Measurements from ENCODE around the gene SEPTIN12. TPM values are rescaled to one million over a fixed set of nuclear protein-coding genes. Genes with fewer than 3 reads are reported as not detected.

Gene SEPTIN12
- total RNA-seq, 1 donor from 2014 or later, result not detected

DNA sequence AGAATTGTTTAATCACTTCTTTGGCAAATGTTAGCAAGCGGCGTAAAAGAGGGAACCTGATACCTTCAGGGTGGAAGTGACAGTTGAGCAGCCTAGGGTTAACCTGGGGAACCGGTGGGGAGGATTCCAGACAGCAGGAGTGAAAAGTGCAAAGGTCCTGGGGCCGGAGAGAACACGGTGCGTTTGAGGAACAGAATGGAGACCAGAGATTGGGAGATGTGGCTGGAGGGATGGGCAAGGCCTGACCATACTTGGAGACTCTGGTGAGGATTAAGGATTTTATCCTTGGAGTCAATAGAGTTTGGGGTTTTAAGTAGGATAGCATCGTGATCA, 18.9 kb downstream of the SEPTIN12 start:
- Mint-ChIP-seq H3K27ac (ENCODE audit: unreplicated experiment) (peak overlapping the region; percentile 19), H3K4me1 (ENCODE audit: unreplicated experiment) (peaks cover 28% of the 10 kb centered on the region), H3K36me3 (ENCODE audit: unreplicated experiment) (no peaks in the 10 kb centered on the region), H3K9me3 (ENCODE audit: unreplicated experiment) (no peaks in the 10 kb centered on the region), H3K27me3 (ENCODE audit: unreplicated experiment) (no peaks in the 10 kb centered on the region), H3K4me3 (ENCODE audit: unreplicated experiment) (peak overlapping the region; percentile 85)
- TF ChIP-seq, protein P1, sequence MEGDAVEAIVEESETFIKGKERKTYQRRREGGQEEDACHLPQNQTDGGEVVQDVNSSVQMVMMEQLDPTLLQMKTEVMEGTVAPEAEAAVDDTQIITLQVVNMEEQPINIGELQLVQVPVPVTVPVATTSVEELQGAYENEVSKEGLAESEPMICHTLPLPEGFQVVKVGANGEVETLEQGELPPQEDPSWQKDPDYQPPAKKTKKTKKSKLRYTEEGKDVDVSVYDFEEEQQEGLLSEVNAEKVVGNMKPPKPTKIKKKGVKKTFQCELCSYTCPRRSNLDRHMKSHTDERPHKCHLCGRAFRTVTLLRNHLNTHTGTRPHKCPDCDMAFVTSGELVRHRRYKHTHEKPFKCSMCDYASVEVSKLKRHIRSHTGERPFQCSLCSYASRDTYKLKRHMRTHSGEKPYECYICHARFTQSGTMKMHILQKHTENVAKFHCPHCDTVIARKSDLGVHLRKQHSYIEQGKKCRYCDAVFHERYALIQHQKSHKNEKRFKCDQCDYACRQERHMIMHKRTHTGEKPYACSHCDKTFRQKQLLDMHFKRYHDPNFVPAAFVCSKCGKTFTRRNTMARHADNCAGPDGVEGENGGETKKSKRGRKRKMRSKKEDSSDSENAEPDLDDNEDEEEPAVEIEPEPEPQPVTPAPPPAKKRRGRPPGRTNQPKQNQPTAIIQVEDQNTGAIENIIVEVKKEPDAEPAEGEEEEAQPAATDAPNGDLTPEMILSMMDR (IDR thresholded peaks at IDR 0.05), result no peak
- DNase-seq (ENCODE audit: extremely low spot score, unreplicated experiment), result no peak

DNA sequence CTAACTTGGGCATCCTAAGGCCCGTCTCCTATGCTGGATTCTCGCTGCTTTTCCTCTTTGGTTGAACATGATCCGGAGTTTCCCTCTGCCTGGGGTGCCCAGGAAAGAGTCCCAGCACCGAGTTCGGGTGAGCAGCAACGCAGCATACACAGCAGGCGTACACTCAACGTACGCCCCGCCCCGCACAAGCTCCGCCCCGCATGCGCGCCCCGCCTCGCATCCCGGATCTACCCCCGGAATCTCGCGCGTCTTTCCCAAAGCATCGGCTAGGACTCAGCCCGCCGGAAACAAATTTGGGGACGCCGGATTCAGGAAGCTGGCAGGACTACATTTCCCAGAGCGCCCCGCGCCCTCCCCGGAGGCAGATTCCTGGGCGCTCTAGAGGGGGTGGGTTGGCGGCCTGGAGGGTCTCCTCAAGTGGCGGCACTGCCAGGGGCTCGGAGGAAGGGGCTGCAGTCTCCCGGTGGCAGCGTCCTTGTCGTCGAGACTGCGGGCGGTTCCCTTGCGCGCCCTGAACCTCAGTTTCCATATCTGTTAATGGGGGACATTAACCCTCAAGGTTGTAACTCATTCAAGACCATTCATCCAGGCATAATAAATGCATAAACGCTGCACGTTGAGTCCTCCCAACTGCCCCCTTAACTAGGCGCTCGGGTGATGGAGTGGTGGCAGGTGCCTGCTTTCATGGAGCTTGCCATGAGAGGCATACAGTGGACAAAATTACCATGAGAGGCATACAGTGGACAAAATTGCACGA, 19.4 kb downstream of the SEPTIN12 start:
- H3K27ac Mint-ChIP-seq (ENCODE audit: unreplicated experiment), result peak overlapping the region; percentile 97
- peaks cover 1% of the 10 kb centered on the region for H3K36me3 Mint-ChIP-seq (ENCODE audit: unreplicated experiment)
- peak overlapping the region; percentile 85 for H3K4me3 Mint-ChIP-seq (ENCODE audit: unreplicated experiment)
- TF ChIP-seq, protein P1 (IDR thresholded peaks at IDR 0.05), result no peak
- peak; percentile 98 for DNase-seq (ENCODE audit: extremely low spot score, unreplicated experiment)
- H3K9me3 Mint-ChIP-seq (ENCODE audit: unreplicated experiment), result no peaks in the 10 kb centered on the region
- peaks cover 28% of the 10 kb centered on the region for H3K4me1 Mint-ChIP-seq (ENCODE audit: unreplicated experiment)
- H3K27me3 Mint-ChIP-seq (ENCODE audit: unreplicated experiment), result no peaks in the 10 kb centered on the region

DNA sequence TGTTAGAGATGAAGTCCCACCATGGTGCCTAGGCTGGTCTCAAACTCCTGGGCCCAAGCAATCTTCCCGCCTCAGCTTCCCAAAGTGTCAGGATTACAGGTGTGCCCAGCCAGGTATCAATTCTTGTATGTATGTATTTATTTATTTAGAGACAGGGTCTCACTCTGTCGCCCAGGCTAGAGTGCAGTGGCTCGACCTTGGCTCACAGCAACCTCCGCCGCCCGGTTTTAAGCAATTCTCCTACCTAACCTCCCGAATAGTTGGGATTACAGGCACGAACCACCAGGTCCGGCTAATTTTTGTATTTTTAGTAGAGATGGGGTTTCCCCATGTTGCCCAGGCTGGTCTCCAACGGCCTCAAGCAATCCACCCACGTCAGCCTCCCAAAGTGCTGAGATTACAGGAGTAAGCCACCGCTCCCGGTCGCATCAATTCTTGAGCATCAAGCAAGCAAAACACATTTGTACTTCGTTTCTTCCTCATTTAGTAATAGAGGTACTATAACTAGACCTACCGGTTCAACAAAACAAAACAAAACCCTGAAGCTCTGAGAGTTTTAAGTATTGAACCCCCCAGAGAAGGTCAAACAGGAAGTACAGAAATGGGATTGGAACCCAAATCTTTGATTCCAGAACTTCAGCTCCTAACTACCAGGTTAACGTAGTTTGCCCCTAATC, 20.1 kb downstream of the SEPTIN12 start:
- TF ChIP-seq, protein P1 (IDR thresholded peaks at IDR 0.05), result no peak
- DNase-seq (ENCODE audit: extremely low spot score, unreplicated experiment), result no peak
- Mint-ChIP-seq H3K27ac (ENCODE audit: unreplicated experiment) (peak overlapping the region; percentile 97), H3K36me3 (ENCODE audit: unreplicated experiment) (peaks cover 3% of the 10 kb centered on the region), H3K27me3 (ENCODE audit: unreplicated experiment) (no peaks in the 10 kb centered on the region), H3K9me3 (ENCODE audit: unreplicated experiment) (no peaks in the 10 kb centered on the region), H3K4me3 (ENCODE audit: unreplicated experiment) (peak overlapping the region; percentile 85), H3K4me1 (ENCODE audit: unreplicated experiment) (peaks cover 28% of the 10 kb centered on the region)

DNA sequence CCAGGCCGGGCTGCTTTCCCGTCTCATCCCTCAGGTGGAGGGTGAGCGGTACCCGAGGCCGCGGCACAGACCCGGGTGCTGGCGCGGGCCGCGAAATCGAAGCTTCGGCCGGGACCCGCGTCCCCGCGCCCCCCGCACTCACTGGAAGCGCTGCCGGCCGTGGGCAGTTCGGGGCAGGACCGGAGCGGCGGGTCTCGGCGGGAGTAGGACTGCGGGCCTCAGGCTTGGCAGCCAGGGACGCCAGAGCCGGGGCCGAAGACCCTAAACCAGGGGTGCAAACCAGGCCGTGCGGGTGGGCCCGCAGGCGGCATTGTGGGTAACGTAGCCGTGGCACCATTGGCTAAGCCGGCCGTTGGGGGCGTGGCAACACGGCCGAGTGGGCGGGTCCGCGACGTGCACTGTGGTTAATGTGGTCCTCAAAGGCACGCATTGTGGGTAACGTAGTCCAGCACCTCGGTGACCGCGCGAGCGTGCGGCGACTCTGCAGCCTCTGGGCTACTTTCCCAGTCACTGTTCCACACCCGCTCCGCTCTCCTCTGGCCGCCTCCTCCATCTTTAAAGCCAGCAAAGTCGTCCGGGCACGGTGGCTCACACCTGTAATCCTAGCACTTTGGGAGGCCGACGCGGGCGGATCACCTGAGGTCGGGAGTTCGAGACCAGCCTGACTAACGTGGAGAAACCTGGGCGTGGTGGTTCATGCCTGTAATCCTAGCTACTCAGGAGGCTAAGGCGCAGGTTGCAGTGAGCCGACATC, 21.1 kb downstream of the SEPTIN12 start, which contains the start of gene ZNF500:
ZNF500 (minus strand) TSS at position 288 of the 754 bp plus-strand sequence. CDS start 1,184 bp downstream, outside the sequence.
- Mint-ChIP-seq H3K27ac (ENCODE audit: unreplicated experiment) (peak within 1 kb of the TSS; percentile 97), H3K36me3 (ENCODE audit: unreplicated experiment) (peaks cover 10% of the 10 kb centered on the region), H3K4me3 (ENCODE audit: unreplicated experiment) (peak within 1 kb of the TSS; percentile 85), H3K27me3 (ENCODE audit: unreplicated experiment) (no peaks in the 10 kb centered on the region), H3K4me1 (ENCODE audit: unreplicated experiment) (peaks cover 28% of the 10 kb centered on the region), H3K9me3 (ENCODE audit: unreplicated experiment) (no peaks in the 10 kb centered on the region)
- DNase-seq (ENCODE audit: extremely low spot score, unreplicated experiment), result peak; percentile 99
- TF ChIP-seq, protein P1 (IDR thresholded peaks at IDR 0.05), result no peak

Data from osteocyte (in vitro differentiated cells).